Psoas muscle (tissue), 8 donors: Measurements from ENCODE around the gene RASAL2. TPM values are rescaled to one million over a fixed set of nuclear protein-coding genes. Genes with fewer than 3 reads are reported as not detected.

Experiments used
- ATAC-seq, 4 donors: fragments of 200-7000 bp; cut with Tn5 transposase; one replicate each; pipeline ENCODE4 v1.9.1; 2020; ENCODE audit warnings: moderate library complexity in 3 of 4, mild to moderate bottlenecking in 2 of 4
- DNase-seq, 2 donors: peaks; one replicate each; pipeline ENCODE4 v3.0.0-alpha.2; 2020
- H3K27ac ChIP-seq: fragments of 200-600 bp; one replicate; pipeline ENCODE4 v1.8.0; 2022
- H3K27me3 ChIP-seq, 3 donors: fragments of 200-600 bp in 1 of 3; one replicate each; pipeline versions ENCODE4 v1.6.1 to v1.8.0; 2013 to 2022; ENCODE audit warnings: low read length in 2 of 3, mild to moderate bottlenecking in 2 of 3, moderate library complexity in 1 of 3; ENCODE audit not compliant: insufficient read depth in 3 of 3
- H3K36me3 ChIP-seq, 2 donors: fragments of 200-600 bp in 1 of 2; one replicate each; pipeline versions ENCODE4 v1.6.1 to v1.8.0; 2013 to 2022; ENCODE audit warnings: low read depth in 1 of 2, mild to moderate bottlenecking in 1 of 2, moderate library complexity in 1 of 2; ENCODE audit not compliant: insufficient read depth in 1 of 2
- H3K4me1 ChIP-seq: fragments of 200-600 bp; one replicate; pipeline ENCODE4 v1.8.0; 2022
- H3K4me3 ChIP-seq: fragments of 200-600 bp; one replicate; pipeline ENCODE4 v1.8.0; 2022; ENCODE audit warnings: mild to moderate bottlenecking
- H3K9me3 ChIP-seq: fragments of 200-600 bp; one replicate; pipeline ENCODE4 v1.8.0; 2022
- CTCF ChIP-seq: fragments of 200-600 bp; IDR thresholded peaks from one replicate; pipeline ENCODE4 v1.8.0; 2022; ENCODE audit warnings: antibody characterized with exemption
- WGBS, 3 donors: extraction: QIAGEN DNeasy Blood & Tissue Kit; methylation state at CpG; one replicate each; pipeline versions ENCODE4 v1.1.6 to v1.1.7; 2013; 5-methylcytosine and 5-hydroxymethylcytosine counted together
- intact Hi-C, 2 donors: fragments of 100-400 bp; cut with DNase I; formaldehyde crosslinking; loops; one replicate each; pipeline versions ENCODE4 v1.11.0 to v1.14.2; 2022
- polyA plus RNA-seq, 3 donors: library from polyadenylated mRNA; stranded (reverse); fragments of 200-250 nt; gene quantifications; one replicate each; pipeline ENCODE4 v1.2.3, GENCODE V29; 2013
- total RNA-seq, 4 donors: library from RNA; stranded (reverse); fragmentation: NEBNext Ultra II Directional in 2 of 4; extraction: Animal tissue kit (Norgen Biotek cat#: 25700) in 2 of 4; gene quantifications; one replicate each; pipeline versions ENCODE4 v1.2.1 to v1.2.4, GENCODE V29; 2021 to 2023
- donor health status: healthy with polysubstance abuse.
- donor health status: DM: no; HTN: no; CAD: no; lungs with moderate emphysema.
- donor health status: Bipolar disorder and iron deficiency.
- donor health status: healthy.
- donor health status: DM: yes; HTN: yes; CAD: no.
- donor health status: DM: no; HTN: no; CAD: no.
- donor health status: DM: no; HTN: no; CAD: no.
- donor health status: DM: yes; HTN: yes; CAD: no.

The RASAL2 gene
- total and polyA plus RNA-seq, 7 donors: 1.9 to 42.1 (median 5.5) TPM

GRCh38 chr1:178513278-178513983, 419.5 kb downstream of the RASAL2 start:
- TF ChIP-seq CTCF: no peak
- Histone ChIP-seq H3K4me3 (no peak overlapping the region), H3K36me3 (no peaks in the 10 kb centered on the region), H3K27me3 (no peaks in the 10 kb centered on the region), H3K9me3 (no peaks in the 10 kb centered on the region), H3K4me1 (no peaks in the 10 kb centered on the region), H3K27ac (no peak overlapping the region)
- ATAC-seq (no peak), DNase-seq (no peak)
- intact Hi-C loops: no loop called here
- 53 to 64% (median 55%) methylated on average over 14 of the region's 14 CpGs for WGBS, 3 donors

- Histone ChIP-seq H3K4me1 (no peaks in the 10 kb centered on the region), H3K9me3 (no peaks in the 10 kb centered on the region), H3K36me3 (no peaks in the 10 kb centered on the region), H3K27ac (no peak overlapping the region), H3K27me3 (no peaks in the 10 kb centered on the region), H3K4me3 (no peak overlapping the region)
- ATAC-seq (no peak), DNase-seq (no peak)
- 94 to 95% (median 94%) methylated on average over 4 of the region's 4 CpGs for WGBS, 3 donors
- no peak for TF ChIP-seq CTCF
- intact Hi-C loops: no loop called here
Observed at GRCh38 chr1:178516110-178516509, 422.2 kb downstream of the RASAL2 start.

GRCh38 chr1:178518894-178519293, 425.0 kb downstream of the RASAL2 start:
- no peak for ATAC-seq
- TF ChIP-seq CTCF: no peak
- Histone ChIP-seq H3K4me3 (no peak overlapping the region), H3K27me3 (no peaks in the 10 kb centered on the region), H3K4me1 (no peaks in the 10 kb centered on the region), H3K36me3 (no peaks in the 10 kb centered on the region), H3K9me3 (no peaks in the 10 kb centered on the region), H3K27ac (no peak overlapping the region)
- intact Hi-C loops: no loop called here
- WGBS, 3 donors: 69 to 85% (median 79%) methylated on average over 4 of the region's 4 CpGs
- no peak for DNase-seq

GRCh38 chr1:178520803-178521202, 426.9 kb downstream of the RASAL2 start:
- no peak overlapping the region for H3K27ac ChIP-seq
- no peaks in the 10 kb centered on the region for H3K27me3 ChIP-seq
- intact Hi-C loops: no loop called here
- TF ChIP-seq CTCF: no peak
- no peaks in the 10 kb centered on the region for H3K36me3 ChIP-seq
- no peak overlapping the region for H3K4me3 ChIP-seq
- 94 to 96% (median 96%) methylated on average over 11 of the region's 11 CpGs for WGBS, 3 donors
- no peaks in the 10 kb centered on the region for H3K9me3 ChIP-seq
- no peak for ATAC-seq
- no peaks in the 10 kb centered on the region for H3K4me1 ChIP-seq
- no peak for DNase-seq

- ATAC-seq: no peak
Observed at GRCh38 chr1:178521241-178521640, 427.3 kb downstream of the RASAL2 start.

More at GRCh38 chr1:178521241-178521640, 427.3 kb downstream of the RASAL2 start:
- Histone ChIP-seq H3K27me3 (no peaks in the 10 kb centered on the region), H3K9me3 (no peaks in the 10 kb centered on the region), H3K4me3 (no peak overlapping the region), H3K27ac (no peak overlapping the region), H3K36me3 (no peaks in the 10 kb centered on the region), H3K4me1 (no peaks in the 10 kb centered on the region)
- no peak for TF ChIP-seq CTCF
- intact Hi-C loops: no loop called here
- WGBS, 3 donors: 93 to 97% (median 94%) methylated on average over 4 of the region's 4 CpGs
- no peak for DNase-seq
